HepG2 (cell line): Measurements from ENCODE around the gene SV2B. TPM values are rescaled to one million over a fixed set of nuclear protein-coding genes. Genes with fewer than 3 reads are reported as not detected.

Experiments used
- ATAC-seq: fragments of 200-7000 bp; cut with Tn5 transposase; 3 replicates; pipeline ENCODE4 v1.9.1; 2020; ENCODE audit warnings: mild to moderate bottlenecking, moderate library complexity
- BruUV-seq: library from RNA; stranded (reverse); fragments of 400-500 nt; replicated peaks from 2 replicates; lab custom pipeline; 2021; lab: Mats Ljungman, UMichigan
- CTCF ChIA-PET: fragments of 300-600 bp; formaldehyde crosslinking; extraction: SDS; loops from one replicate; lab custom pipeline; 2021; ENCODE audit warnings: low total read pairs, inconsistent platforms, low intra/inter-chr PET ratio; lab: Yijun Ruan, JAX
- POLR2A ChIA-PET: fragments of 350-600 bp; sonication (Branson Sonifier 250); formaldehyde crosslinking; loops from one replicate; lab custom pipeline; 2020; ENCODE audit warnings: antibody characterized with exemption, inconsistent platforms; lab: Yijun Ruan, JAX
- DNase-seq: peaks from one replicate; pipeline ENCODE4 v3.0.0-alpha.2; 2015; ENCODE audit warnings: low spot score
- FAIRE-seq: peaks from 3 replicates; lab custom pipeline; 2011; peaks lifted over from hg19 to GRCh38; lab: Jason Lieb, UNC
- H2AFZ ChIP-seq: one replicate; pipeline ENCODE4 v1.6.1; 2011; ENCODE audit warnings: low read length, inconsistent platforms
- H3K27ac ChIP-seq: fragments of 300-600 bp; 3 replicates; pipeline ENCODE4 v1.8.0; 2011; ENCODE audit warnings: mixed run types, mild to moderate bottlenecking, mixed read lengths, low read length, inconsistent platforms; ENCODE audit not compliant: insufficient read depth; ENCODE audit errors: extremely low read length
- H3K27me3 ChIP-seq, 2 experiments: fragments of 200-600 bp in 1 of 2; 2 replicates in 1 of 2; 3 replicates in 1 of 2; pipeline versions ENCODE4 v1.6.0 to v1.8.0; 2011; ENCODE audit warnings: low read length in 2 of 2, mild to moderate bottlenecking in 2 of 2, moderate library complexity in 2 of 2, inconsistent platforms in 1 of 2; ENCODE audit not compliant: insufficient read depth in 2 of 2, control insufficient read depth in 1 of 2
- H3K36me3 ChIP-seq, 2 experiments: fragments of 200-600 bp in 1 of 2; replicated peaks in 1 of 2; 2 replicates in 1 of 2; 3 replicates in 1 of 2; pipeline versions ENCODE4 v1.5.1 to v1.8.0; 2011; ENCODE audit warnings: low read length in 2 of 2, inconsistent platforms in 1 of 2; ENCODE audit not compliant: insufficient read depth in 2 of 2, control insufficient read depth in 1 of 2
- H3K4me1 ChIP-seq: 2 replicates; pipeline ENCODE4 v1.5.1; 2012; ENCODE audit warnings: low read length, inconsistent platforms; ENCODE audit not compliant: insufficient read depth
- H3K4me2 ChIP-seq: 2 replicates; pipeline ENCODE4 v1.6.0; 2011; ENCODE audit warnings: low read depth, low read length, inconsistent platforms
- H3K4me3 ChIP-seq, 3 experiments: fragments of 200-600 bp in 1 of 3; sonication (generic), shearing (Covaris generic) in 1 of 3; replicated peaks in 1 of 3; 2 replicates each; pipeline ENCODE4 v1.5.1; 2011 to 2016; ENCODE audit warnings: low read length in 3 of 3, inconsistent platforms in 2 of 3, low read depth in 2 of 3, mild to moderate bottlenecking in 2 of 3, control low read depth in 1 of 3, mixed read lengths in 1 of 3; ENCODE audit not compliant: insufficient read depth in 1 of 3
- H3K79me2 ChIP-seq: one replicate; pipeline ENCODE4 v1.6.1; 2011; ENCODE audit warnings: low read length, inconsistent platforms; ENCODE audit not compliant: insufficient read depth
- H3K9ac ChIP-seq: 2 replicates; pipeline ENCODE4 v1.6.0; 2011; ENCODE audit warnings: mild to moderate bottlenecking, low read depth, low read length, inconsistent platforms; ENCODE audit not compliant: insufficient read depth
- H3K9me3 ChIP-seq: 2 replicates; pipeline ENCODE4 v1.5.1; 2012; ENCODE audit warnings: mild to moderate bottlenecking, low read length
- H4K20me1 ChIP-seq: 2 replicates; pipeline ENCODE4 v1.6.0; 2011; ENCODE audit warnings: inconsistent platforms, mild to moderate bottlenecking, low read length, moderate library complexity; ENCODE audit not compliant: insufficient read depth
- CBX2 ChIP-seq, 2 experiments: fragments of 200-600 bp in 1 of 2; sonication (generic); formaldehyde crosslinking in 1 of 2; IDR thresholded peaks; 2 replicates each; pipeline versions ENCODE4 v1.7.0 to v1.8.1; 2018 to 2022; ENCODE audit warnings: low read depth in 2 of 2, low read length in 1 of 2, mild to moderate bottlenecking in 1 of 2, missing genetic modification reagents in 1 of 2
- FOXM1 ChIP-seq: sonication (generic); formaldehyde crosslinking; IDR thresholded peaks from 2 replicates; pipeline ENCODE4 v1.5.0; 2020; ENCODE audit warnings: missing genetic modification reagents
- GLMP ChIP-seq: sonication (generic); formaldehyde crosslinking; IDR thresholded peaks from 2 replicates; pipeline ENCODE4 v1.9.0; 2021; ENCODE audit warnings: missing genetic modification reagents, mild to moderate bottlenecking, borderline replicate concordance
- HNF1A ChIP-seq, 2 experiments: sonication (generic) in 1 of 2; formaldehyde crosslinking in 1 of 2; IDR thresholded peaks; 2 replicates each; pipeline versions ENCODE4 v1.4.0 to v1.6.1; 2016 to 2020; ENCODE audit warnings: borderline replicate concordance in 1 of 2, low read depth in 1 of 2, mild to moderate bottlenecking in 1 of 2, missing genetic modification reagents in 1 of 2
- MEIS1 ChIP-seq: sonication (generic); formaldehyde crosslinking; IDR thresholded peaks from 2 replicates; pipeline ENCODE4 v1.9.0; 2021; ENCODE audit warnings: mild to moderate bottlenecking, missing genetic modification reagents, moderate library complexity, borderline replicate concordance
- MXD1 ChIP-seq: sonication (generic); formaldehyde crosslinking; IDR thresholded peaks from 2 replicates; pipeline ENCODE4 v1.4.0; 2020; ENCODE audit warnings: mild to moderate bottlenecking, missing genetic modification reagents
- SALL2 ChIP-seq: sonication (generic); formaldehyde crosslinking; IDR thresholded peaks from 2 replicates; pipeline ENCODE4 v1.8.1; 2023; ENCODE audit warnings: mild to moderate bottlenecking, missing genetic modification reagents, inconsistent platforms
- TRIM22 ChIP-seq: fragments of 450-650 bp; IDR thresholded peaks from 2 replicates; pipeline ENCODE4 v1.6.1; 2017
- ZBTB4 ChIP-seq: sonication (generic); formaldehyde crosslinking; IDR thresholded peaks from 2 replicates; pipeline ENCODE4 v1.4.0; 2020; ENCODE audit warnings: missing genetic modification reagents, mild to moderate bottlenecking, borderline replicate concordance
- ZNF326 ChIP-seq: sonication (generic); formaldehyde crosslinking; IDR thresholded peaks from 2 replicates; pipeline ENCODE4 v1.4.0; 2020; ENCODE audit warnings: missing genetic modification reagents, borderline replicate concordance
- ZNF441 ChIP-seq: sonication (generic); formaldehyde crosslinking; IDR thresholded peaks from 2 replicates; pipeline ENCODE4 v1.7.0; 2021; ENCODE audit warnings: missing genetic modification reagents, borderline replicate concordance
- WGBS: methylation state at CpG from one replicate; pipeline ENCODE4 v1.1.6; 2017; ENCODE audit warnings: low lambda C conversion rate; 5-methylcytosine and 5-hydroxymethylcytosine counted together
- in situ Hi-C: cut with HindIII; loops from 2 replicates; pipeline ENCODE4 v1.10.0; 2017; ENCODE audit warnings: low pct_unique_long_range_greater_than_20kb; ENCODE audit not compliant: extremely low pct_ligation_motif_present
- intact Hi-C: fragments of 100-400 bp; cut with micrococcal nuclease; formaldehyde crosslinking; loops from one replicate; pipeline ENCODE4 v1.10.0; 2022; ENCODE audit not compliant: unreplicated experiment
- polyA plus RNA-seq, 8 experiments: library from polyadenylated mRNA; depleted of rRNA in 3 of 8; stranded (reverse) in 7 of 8; unstranded in 1 of 8; fragments of >200 nt; fragmentation: Illumina TruSeq in 4 of 8; extraction: Trizol in 4 of 8; gene quantifications; 2 replicates each; pipeline versions ENCODE4 v1.2.1 to v1.2.3, GENCODE V29; 2011 to 2016; ENCODE audit warnings: low read depth in 4 of 8, missing spikeins in 1 of 8, mixed read lengths in 1 of 8; ENCODE audit not compliant: insufficient read depth in 1 of 8
- total RNA-seq, 5 experiments: library from RNA; depleted of rRNA; stranded (reverse); fragments of >200 nt; fragmentation: Illumina TruSeq; extraction: Trizol; gene quantifications; 2 replicates each; pipeline ENCODE4 v1.2.3, GENCODE V29; 2016; ENCODE audit warnings: low read depth in 1 of 5

The SV2B gene
- total and polyA plus RNA-seq, 2 of the 13 experiments (the other 11 are each of a cell fraction or from before 2014, with no cell fraction given) = not detected

- TF ChIP-seq HNF1A (IDR thresholded peaks at IDR 0.05; ENCODE audit: low read depth) = no peak
- TF ChIP-seq HNF1A (CRISPR knock-in tag; IDR thresholded peaks at IDR 0.05; ENCODE audit: borderline replicate concordance) = no peak
- no peak for TF ChIP-seq ZNF441 (CRISPR knock-in tag)
- TF ChIP-seq, all 625 proteins: peak for 0
Measured at GRCh38 chr15:91249591-91249990, 149.5 kb downstream of the SV2B start (continued).

GRCh38 chr15:91252322-91252721, 152.3 kb downstream of the SV2B start:
- Histone ChIP-seq H4K20me1 (no peaks in the 10 kb centered on the region), H3K9me3 (no peaks in the 10 kb centered on the region), H3K36me3 (no peaks in the 10 kb centered on the region), H3K79me2 (no peaks in the 10 kb centered on the region), H3K27me3 (no peaks in the 10 kb centered on the region), H3K27ac (no peak overlapping the region), H3K4me1 (no peaks in the 10 kb centered on the region), H3K4me3 (no peak overlapping the region), H3K9ac (no peak overlapping the region), H2AFZ (no peak overlapping the region), H3K4me2 (no peak overlapping the region)
- 57% methylated on average over 7 of the region's 7 CpGs for WGBS
- in situ Hi-C loops = loop anchor here (25.0 kb wide), 1 partner anchor 315 kb away; the partner anchor contains the start of genes HDDC3 and UNC45A
- intact Hi-C loops = no loop called here
- FAIRE-seq = no peak
- CTCF ChIA-PET = no interaction called here
- no peak for DNase-seq
- no peak for ATAC-seq
- POLR2A ChIA-PET = no interaction called here
- BruUV-seq = no TSS peak
- TF ChIP-seq MXD1 (CRISPR knock-in tag) (no peak), ZBTB4 (CRISPR knock-in tag) (no peak), MEIS1 (CRISPR knock-in tag) (no peak), ZNF326 (CRISPR knock-in tag) (no peak), CBX2 (IDR thresholded peaks at IDR 0.05; ENCODE audit: low read depth, low read length) (no peak), CBX2 (CRISPR knock-in tag; IDR thresholded peaks at IDR 0.05; ENCODE audit: low read depth) (no peak), TRIM22 (no peak), SALL2 (CRISPR knock-in tag) (no peak), FOXM1 (CRISPR knock-in tag) (no peak), GLMP (CRISPR knock-in tag) (no peak)
